Stimulated activated CD4-positive, alpha-beta T cell treated with anti-CD3 and anti-CD28 coated beads, Interleukin-15, amount 100 ng/mL, for 24 hours (primary cell): ENCODE measurements around the gene COL18A1.

Experiments
- DNase-seq: peaks from one replicate; pipeline ENCODE4 v3.0.0-alpha.2; 2020

COL18A1 gene

DNA sequence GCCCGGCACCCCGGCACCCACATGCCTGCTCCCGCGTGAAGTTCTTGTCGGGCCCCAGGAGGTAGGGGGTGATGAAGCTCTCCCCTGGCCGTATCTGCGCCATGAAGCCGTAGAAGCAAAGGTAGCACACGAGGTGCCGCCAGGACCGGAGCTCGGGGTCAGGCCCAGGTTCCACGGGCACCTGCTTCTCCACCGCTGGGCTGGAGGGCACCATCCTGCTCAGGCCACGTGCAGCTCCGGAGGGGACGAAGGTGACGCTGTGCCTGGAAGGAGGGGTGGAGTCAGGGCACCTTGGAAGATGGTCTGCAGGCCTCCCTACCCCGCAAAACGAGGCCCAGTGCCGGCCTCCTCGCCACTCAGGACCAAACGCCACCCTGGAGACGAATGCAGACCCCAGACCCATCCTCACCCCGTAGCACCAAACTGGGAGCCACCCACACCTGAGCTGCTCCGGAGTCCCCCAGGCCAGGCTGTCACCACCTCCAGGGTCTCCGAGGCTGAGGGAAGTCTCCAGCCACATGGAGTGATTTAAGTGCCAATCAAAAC is 132.9 kb downstream of the COL18A1 start:
- DNase-seq = peak; percentile 1

DNA sequence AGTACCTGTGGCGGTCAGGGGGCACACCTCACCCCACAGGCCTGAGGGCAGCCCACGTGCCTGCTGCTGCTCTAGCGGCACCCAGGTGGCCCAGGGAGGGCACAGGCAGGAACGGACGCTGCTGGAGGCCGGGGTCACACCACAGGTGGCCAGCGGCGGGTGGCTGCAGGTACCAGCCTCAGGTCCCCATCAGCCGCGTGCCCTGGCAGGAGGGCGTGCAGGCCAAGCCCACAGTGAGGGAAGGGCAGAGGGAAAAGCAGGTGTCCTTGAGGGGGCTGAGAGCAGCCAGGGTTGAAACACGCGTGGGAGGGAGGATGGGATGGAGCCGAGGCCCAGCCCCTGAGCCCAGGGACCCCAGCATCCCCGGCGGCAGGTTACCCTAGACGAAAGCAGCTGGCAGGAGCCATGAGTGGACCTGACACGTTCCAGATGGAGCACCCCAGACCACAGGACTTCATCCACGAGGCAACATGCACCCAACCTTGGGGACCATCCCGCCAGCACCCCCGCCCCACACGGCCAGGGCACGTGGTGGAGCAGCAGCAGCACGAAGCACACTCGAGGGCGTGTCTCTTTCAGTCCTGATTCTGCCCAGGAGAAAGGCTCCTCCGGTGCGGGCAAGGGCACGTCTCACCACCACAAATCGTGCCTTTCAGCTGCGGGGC is 133.5 kb downstream of the COL18A1 start:
- peak; percentile 3 for DNase-seq

DNA sequence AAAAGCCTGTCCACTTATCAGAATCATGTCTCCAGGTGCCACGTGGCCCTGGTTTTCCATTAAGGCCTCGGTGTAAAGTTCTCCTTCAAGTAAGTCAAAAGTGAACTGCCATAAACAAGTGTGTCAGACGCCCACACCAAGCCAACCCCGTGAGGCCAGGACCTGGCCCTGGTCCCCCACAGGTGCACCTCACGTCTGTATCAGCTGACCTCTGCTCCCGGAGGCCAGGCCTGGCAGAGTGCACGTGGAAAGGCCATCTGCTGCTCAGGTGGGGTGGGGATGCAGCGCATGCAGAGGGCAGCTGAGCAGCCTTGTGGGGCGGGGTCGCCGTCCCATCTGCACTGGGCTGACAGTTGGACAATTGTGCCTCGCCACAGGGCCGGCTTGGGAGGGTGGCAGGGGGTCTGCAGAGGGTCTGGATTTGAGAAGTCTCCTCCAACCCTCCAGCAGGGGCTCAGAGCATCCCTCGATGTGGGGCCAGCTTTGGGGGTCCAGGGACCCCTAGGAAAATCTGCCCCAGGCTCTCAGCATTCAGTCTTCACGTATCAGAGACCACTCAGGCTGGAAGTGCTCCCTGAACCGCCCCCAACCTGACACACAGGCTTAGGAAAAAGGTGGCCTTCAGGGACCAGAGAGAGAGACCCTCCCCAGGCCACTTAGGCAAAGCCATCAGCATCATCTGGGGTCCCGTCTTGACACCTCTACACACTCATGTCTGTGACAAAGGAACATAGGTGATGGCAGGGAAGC is 134.3 kb downstream of the COL18A1 start:
- peak; percentile 5 for DNase-seq

- DNase-seq = no peak
Measured at GRCh38 chr21:45539796-45540600, 135.0 kb downstream of the COL18A1 start.

DNA sequence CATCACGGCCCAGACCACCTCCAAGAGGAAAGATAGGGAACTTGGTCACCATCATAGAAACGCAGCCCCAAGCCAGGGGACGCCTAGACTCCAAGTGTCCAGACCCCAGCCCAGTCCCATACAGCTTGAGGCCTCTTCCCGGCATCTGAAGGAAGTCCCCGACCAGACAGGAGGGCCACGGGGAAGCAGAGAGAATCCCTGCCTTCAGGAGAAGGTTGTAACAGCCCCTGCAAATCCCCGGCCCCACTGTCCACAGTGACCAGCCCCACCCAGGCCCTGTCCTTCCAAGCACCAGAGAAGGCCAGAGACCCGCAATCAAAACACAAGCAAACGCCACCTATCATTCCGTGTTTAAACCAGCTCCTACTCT is 135.6 kb downstream of the COL18A1 start:
- DNase-seq = no peak

DNA sequence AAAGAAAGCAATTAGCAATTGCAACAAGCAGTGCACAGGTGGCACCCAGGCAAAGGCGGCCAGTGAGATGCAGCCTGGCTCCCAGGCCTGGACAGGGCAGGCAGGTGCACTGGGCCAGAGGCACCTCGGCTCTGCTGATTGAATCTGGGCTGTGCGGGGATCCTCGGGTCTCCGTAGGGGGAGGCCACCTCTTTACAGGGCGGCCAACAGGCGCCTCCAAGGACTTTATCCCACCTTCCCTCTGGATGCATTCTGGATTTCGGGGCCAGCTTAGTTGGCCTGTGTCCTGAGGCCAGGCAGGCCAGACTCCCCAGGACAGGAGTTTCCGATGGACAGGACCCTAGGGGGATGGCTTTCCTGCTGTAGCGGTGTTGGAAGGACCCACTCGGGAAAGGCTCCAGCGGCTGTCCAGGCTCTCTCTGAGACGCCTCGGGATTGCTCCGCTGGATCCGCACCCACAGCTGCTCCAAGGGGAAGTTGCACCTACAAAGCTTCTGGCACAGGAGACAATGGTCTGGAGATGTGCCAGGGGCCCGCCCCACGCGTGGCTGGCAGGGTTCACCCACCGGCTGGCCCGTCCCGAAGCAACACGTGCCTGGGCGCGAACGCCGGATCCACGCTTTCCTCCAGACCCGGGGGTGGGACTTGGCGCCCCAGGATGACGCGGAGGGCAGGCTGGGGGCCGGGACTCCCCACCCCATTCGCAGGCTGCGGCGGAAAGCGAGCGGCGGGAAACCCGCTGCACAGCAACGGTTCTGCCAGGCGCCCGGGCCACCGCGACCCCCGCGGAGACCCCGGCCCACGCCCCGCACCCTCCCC is 136.5 kb downstream of the COL18A1 start:
- DNase-seq = peak; percentile 92

DNA sequence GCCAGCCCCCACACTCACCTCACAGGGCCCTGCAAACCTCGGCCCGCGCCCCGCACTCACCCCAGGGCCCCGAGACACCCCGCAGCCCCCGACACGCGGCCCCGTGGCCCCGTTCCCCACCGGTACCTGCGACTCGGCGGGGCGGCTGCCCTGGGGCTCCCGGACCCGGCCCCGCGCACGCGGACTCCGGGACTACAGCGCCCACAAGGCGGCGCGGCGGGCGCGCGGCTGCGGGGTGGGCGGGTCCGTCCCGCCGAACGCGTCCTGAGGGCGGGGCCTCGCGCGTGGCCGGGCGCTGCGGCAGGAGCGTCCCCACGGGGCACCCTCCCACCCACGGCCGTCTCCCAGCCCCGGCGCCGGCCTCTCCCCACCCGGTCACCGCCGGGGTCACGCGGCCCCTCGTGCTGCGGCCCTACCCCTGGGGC is 137.3 kb downstream of the COL18A1 start, which contains the start of gene SLC19A1:
Gene SLC19A1, minus strand, starts transcription at position 199 of the 425 bp plus-strand sequence. CDS start 4,481 bp downstream, outside the sequence.
- DNase-seq = peak; percentile 86

DNA sequence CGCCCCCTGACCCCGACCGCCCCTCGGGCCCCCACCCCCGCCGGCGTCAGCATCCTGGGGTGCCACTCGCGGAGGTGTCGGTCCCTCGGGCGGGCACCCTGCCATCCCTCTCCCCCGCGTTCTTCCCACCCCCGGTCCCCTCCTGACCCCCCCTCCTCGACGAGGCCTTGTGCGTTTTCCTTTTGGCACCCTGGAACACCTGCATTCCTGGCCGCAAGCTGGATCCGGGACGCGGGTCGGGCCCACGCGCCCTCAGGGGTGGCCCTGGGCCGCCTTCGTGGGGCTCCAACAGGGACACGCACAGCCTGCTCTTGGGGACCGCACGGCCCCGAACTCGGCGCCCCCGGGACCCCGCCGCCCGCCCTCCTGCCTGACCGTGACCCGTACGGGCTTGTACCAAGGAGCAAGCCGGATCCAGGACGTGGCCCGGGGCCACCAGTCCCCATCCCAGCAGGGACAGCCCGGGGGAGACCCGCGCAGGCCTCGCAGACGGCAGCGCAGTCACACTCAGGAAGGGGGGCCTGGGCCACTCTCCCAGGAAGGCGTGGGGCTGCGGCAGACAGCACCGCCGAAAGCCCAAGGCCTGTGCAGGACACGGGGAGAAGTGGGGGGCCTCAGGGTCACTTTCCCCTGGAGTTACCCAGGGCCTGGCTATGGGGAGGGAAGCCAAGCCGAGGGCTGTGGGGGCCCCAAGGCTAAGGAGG is 137.9 kb downstream of the COL18A1 start:
- no peak for DNase-seq

- no peak for DNase-seq
Measured at GRCh38 chr21:45543371-45543709, 138.4 kb downstream of the COL18A1 start.

- no peak for DNase-seq
Measured at GRCh38 chr21:45543710-45544448, 138.9 kb downstream of the COL18A1 start.

GRCh38 chr21:45544449-45545235 is 139.7 kb downstream of the COL18A1 start:
- DNase-seq = no peak

GRCh38 chr21:45545236-45545570 is 140.2 kb downstream of the COL18A1 start:
- DNase-seq = no peak

- DNase-seq = no peak
Measured at GRCh38 chr21:45545691-45546531, 140.9 kb downstream of the COL18A1 start.

DNA sequence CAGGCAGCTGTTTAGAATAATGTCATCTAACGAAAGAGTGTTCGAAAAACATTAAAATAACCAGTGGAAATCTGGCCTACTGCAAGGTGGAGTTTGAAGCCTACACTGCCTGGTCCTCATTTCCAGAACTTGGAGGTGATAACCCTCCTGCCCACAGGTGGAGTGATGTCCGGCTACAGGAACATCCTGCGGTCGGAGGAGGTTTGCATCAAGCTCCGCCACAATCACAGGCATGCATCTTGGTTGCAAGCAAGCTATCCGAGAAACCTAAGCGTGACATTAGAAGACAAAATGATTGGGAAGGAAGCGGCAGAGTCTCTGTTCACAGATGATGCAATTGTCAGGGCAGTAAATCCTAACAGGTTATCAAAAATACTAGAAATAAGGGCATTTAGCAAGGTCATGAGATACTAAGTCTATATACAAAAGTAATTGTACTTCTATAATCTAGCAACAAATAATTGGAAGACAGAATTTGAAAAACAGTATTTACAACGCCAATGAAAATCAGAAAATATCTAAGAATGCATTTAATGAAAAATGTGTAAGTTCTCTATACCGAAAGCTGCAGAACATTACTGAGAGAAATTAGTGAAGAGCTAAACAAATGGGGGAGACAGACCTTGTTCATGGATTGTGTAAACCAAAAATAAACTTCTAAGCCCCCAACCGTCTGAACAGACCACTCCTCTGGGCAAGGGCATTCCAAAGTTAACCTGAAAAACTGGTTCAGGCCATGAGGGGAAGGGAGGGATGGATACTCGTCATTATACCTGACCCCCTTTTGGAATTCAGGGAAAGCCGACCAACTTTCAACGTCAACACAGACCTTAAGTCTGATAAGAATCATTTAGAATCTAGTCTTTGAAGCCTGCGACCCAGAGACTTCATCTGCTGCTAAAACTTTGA is 141.9 kb downstream of the COL18A1 start:
- no peak for DNase-seq

DNA sequence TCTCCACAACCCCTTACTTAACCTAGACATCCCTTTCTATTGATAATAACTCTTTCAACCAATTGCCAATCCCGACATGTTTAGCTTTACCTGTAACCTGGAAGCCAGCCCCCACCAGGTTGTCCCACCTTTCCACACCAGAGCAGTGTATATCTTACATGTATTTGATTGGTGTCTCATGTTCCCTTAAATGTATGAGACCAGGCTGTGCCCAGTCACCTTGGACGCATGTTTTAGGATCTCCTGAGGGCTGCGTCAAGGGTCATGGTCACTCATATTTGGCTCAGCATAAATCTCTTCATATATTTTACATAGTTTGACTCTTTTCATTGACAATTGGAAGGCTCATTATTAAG is 142.6 kb downstream of the COL18A1 start:
- no peak for DNase-seq

- no peak for DNase-seq
Measured at GRCh38 chr21:45548711-45549491, 143.9 kb downstream of the COL18A1 start.

DNA sequence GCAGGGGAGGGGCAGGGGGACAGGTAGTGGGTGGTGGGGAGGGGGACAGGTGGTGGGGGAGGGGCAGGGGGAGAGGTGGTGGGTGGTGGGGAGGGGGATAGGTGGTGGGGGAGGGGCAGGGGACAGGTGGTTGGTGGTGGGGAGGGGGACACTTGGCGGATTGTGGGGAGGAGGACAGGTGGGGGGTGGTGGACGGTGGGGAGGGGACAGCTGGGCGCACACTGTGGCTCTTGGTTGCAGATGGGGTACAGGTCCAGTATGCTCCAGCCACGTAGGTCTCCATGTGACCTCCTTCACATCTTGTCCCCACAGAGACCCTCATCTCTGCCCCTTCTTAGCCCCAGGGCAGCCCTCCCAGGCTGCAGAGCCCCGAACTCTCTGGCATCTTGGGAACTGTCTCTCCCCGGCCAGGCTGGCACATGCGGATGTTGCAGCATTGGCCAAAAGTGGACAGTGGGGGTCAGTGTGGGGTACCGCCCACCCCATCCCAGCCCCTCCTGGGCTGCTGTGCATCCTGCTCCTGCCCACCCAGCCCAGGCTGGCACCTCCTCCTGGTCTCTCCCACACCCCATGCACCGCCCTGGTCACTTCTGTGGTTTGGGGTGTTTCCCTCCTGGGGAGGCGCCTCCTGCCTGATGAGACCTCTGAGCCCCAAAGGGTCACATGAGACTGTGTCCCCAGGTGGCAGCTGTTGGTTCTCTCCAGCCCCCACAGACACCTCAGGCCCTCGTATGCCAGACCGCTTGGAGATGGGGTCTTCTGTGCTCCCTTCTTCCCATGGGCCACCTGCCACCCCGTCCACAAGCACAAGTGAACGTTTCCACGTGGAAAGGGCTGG is 144.9 kb downstream of the COL18A1 start:
- DNase-seq = no peak
